SK-N-MC (cell line): ENCODE measurements around the gene DYDC1.
"Not testable (repeated sequence)": the region's sequence is repeated elsewhere in the genome, so short reads cannot be mapped to it uniquely, and the experiment has no call there.

Experiments
- EZH2 ChIP-seq: fragments of 200-600 bp; sonication (generic); IDR thresholded peaks from one replicate; pipeline ENCODE4 v1.6.1; 2017; ENCODE audit warnings: antibody characterized with exemption
- FOXP2 ChIP-seq: optimal IDR thresholded peaks from 2 replicates; pipeline ENCODE3; 2011; ENCODE audit warnings: mild to moderate bottlenecking, moderate library complexity; ENCODE audit not compliant: insufficient read depth; ENCODE audit errors: extremely low read length, control extremely low read depth
- POLR2AphosphoS5 ChIP-seq: IDR thresholded peaks from 2 replicates; pipeline ENCODE4 v1.6.1; 2012; ENCODE audit warnings: mild to moderate bottlenecking, low read depth, low read length, borderline replicate concordance

GRCh38 chr10:80305989-80306388, 50.6 kb downstream of the DYDC1 start:
- not testable (repeated sequence) for TF ChIP-seq POLR2AphosphoS5, EZH2, FOXP2
